Right lobe of liver (tissue), 4 donors: ENCODE measurements around the gene PRKACB.

Experiments
- CTCF ChIP-seq, 4 donors: fragments of 200-600 bp in 3 of 4; fragments of 450-650 bp in 1 of 4; IDR thresholded peaks; one replicate each; pipeline versions ENCODE4 v1.5.1 to v1.8.0; 2016 to 2022; ENCODE audit warnings: antibody characterized with exemption in 4 of 4, mild to moderate bottlenecking in 2 of 4
- POLR2A ChIP-seq: fragments of 450-650 bp; IDR thresholded peaks from one replicate; pipeline ENCODE4 v1.6.1; 2017; ENCODE audit warnings: antibody characterized with exemption, mild to moderate bottlenecking
- donor health status: DM: no; HTN: no; CAD: no.
- donor health status: DM: no; HTN: no; CAD: no.
- donor health status: DM: no; HTN: yes; CAD: no.

GRCh38 chr1:84283381-84283780 lies 139.3 kb downstream of the PRKACB start:
- TF ChIP-seq CTCF (IDR thresholded peaks at IDR 0.05) (no peak), POLR2A (no peak)
